ENCODE measurements around the gene ITGB7.
"Not testable (repeated sequence)": the region's sequence is repeated elsewhere in the genome, so short reads cannot be mapped to it uniquely, and the experiment has no call there.

Gene ITGB7

DNA sequence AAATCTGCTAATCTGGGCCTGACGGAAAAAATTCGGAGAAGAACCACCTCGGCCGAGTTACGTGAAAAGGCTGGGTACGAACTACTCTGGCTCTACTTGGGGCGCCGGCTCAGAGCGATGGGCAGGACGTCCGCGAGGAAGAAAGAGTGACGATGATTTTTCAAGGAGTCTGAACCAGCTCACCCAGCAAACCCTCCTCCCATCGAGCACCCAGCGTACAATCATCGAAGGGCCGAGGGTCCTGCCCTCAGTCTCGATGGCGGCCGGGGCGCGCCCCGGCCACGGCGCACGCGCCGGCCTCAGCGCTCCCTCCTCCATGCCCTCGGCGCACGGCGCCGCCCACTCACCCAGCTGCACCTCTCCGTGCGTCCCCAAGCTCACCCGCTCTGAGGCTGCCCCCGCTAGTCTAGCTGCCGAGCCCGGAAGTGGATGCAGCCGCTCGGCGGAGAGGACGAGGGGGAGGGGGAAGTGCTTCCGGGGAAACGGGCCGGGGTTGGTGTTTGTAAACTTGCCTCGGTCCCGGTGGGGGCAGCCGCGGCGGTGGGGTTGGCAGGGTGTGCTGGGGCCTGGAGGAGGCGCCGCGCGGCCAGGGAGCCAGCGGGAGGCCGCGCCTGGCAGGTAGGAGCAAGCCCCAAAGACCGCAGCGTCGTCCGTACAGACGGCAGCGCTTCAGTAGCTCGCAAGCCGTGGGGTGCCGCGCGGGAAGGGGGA is 26.7 kb downstream of the ITGB7 start, which contains the start of the genes CSAD and ZNF740:
TSS of gene CSAD (minus strand) at position 706 of the 711 bp plus-strand sequence. CDS start 7,455 bp downstream, outside the sequence.
TSS of gene ZNF740 (plus strand) at position 503 of the 711 bp plus-strand sequence. CDS start 1,262 bp downstream, outside the sequence.
- DNase-seq (ENCODE audit: low read depth in 2 of 2): peak; percentile 98 to 99

- DNase-seq (ENCODE audit: low read depth in 2 of 2): no peak
Measured at GRCh38 chr12:53179687-53180219, 27.3 kb downstream of the ITGB7 start.

DNA sequence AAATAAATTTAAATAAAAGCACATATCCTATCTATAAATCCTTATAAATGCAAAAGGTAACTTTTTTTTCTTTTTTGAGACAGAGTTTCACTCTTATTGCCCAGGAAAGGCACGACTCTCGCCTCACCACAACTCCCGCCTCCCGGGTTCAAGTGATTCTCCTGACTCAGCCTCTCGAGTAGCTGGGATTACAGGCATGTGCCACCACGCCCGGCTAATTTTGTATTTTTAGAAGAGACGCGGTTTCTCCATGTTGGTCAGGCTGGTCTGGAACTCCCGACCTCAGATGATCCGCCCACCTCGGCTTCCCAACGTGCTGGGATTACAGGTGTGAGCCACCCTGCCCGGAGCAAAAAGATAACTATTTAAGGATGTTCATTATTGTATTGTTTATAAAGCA is 28.2 kb downstream of the ITGB7 start:
- DNase-seq (ENCODE audit: low read depth in 2 of 2): not testable (repeated sequence)

DNA sequence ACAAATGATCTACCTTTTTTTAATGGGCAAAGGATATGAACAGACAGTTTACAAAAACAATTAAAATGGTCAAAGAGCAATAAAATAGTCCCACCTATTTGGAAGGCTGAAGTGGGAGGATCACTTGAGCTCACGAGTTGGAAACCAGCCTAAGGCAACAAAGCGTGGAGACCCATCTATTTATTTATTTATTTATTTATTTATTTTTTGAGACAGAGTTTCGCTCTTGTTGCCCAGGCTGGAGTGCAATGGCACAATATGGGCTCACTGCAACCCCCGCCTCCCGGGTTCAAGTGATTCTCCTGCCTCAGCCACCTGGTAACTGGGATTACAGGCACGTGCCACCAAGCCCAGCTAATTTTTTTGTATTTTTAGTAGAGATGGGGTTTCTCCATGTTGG is 29.6 kb downstream of the ITGB7 start:
- DNase-seq (ENCODE audit: low read depth in 2 of 2): not testable (repeated sequence)

DNA sequence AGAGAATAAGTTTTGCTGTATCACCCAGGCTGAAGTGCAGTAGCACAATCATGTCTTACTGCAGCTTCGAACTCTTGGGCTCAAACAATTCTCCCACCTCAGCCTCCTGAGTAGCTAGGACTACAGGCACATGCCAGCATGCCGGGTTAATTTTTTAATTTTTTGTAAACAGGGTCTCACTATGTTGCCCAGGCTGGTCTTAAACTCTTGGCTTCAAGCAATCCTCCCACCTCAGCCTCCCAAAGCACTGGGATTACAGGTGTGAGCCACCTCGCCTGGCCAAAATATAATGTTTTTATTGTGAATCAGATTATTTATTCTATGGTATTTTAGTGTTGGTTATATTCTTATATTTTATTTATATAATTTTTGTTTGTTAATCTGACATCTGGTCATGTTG is 30.3 kb downstream of the ITGB7 start:
- DNase-seq (ENCODE audit: low read depth in 2 of 2): no peak

DNA sequence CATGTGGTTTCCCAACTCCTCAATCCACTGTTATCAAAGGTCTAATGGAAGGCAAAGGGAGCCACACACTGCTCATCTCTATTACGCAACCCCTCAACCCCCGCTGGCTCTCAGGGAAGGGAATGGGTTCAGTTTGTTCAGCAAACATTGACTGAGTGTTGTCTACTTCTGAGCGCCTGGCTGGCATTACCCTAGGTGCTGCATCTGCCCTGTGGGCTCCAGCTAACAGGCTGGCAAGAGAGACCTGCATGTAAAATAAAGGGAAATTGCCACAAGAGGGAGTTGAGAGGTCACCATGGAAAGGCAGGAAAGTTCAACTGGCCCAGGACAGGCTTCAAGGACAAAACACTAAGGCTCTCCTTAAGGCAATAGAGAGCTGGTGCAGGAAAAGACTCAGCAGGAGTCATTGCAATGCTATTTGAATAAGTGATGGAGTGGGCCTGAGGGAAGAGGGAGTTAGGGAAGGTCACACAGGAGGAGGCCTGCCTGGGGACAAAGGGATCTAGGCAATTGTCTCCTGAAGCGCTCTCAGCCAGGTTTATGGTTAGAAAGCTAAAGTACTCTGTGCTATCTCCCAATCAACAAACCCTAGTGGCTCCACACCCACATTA is 32.1 kb downstream of the ITGB7 start:
- DNase-seq (ENCODE audit: low read depth in 2 of 2): no peak

GRCh38 chr12:53173085-53173715 is 33.9 kb downstream of the ITGB7 start:
- DNase-seq (ENCODE audit: low read depth in 2 of 2): no peak

DNA sequence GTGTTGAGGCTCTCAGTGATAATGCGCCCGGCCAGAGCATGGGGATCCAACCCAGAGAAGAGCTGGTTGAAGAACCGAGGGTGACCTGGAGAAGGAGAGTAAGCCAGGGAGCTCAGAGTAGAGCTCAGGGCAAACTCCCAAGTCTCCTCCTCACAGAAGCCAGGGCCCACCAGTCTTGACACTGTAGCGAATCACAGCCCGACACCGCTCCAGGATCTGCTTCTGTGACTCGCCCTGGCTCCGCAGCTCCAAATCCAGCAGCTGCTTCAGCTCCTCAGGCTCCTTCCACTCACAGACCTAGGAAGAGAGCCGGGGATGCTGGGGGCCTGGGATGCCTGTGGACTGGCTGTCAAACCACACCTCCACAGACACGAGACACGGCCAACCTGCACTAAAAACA is 34.7 kb downstream of the ITGB7 start:
- DNase-seq (ENCODE audit: low read depth in 2 of 2): no peak

GRCh38 chr12:53171725-53172329 is 35.2 kb downstream of the ITGB7 start:
- DNase-seq (ENCODE audit: low read depth in 2 of 2): no peak

- no peak for DNase-seq (ENCODE audit: low read depth in 2 of 2)
Measured at GRCh38 chr12:53170876-53171724, 36.0 kb downstream of the ITGB7 start.

GRCh38 chr12:53170215-53170614 is 36.8 kb downstream of the ITGB7 start:
- DNase-seq (ENCODE audit: low read depth in 2 of 2): no peak

GRCh38 chr12:53169644-53170043 is 37.4 kb downstream of the ITGB7 start:
- DNase-seq (ENCODE audit: low read depth in 2 of 2): no peak

- no peak for DNase-seq (ENCODE audit: low read depth in 2 of 2)
Measured at GRCh38 chr12:53166837-53167236, 40.2 kb downstream of the ITGB7 start.

GRCh38 chr12:53163008-53163407 is 44.0 kb downstream of the ITGB7 start:
- not testable (repeated sequence) for DNase-seq (ENCODE audit: low read depth in 2 of 2)

DNA sequence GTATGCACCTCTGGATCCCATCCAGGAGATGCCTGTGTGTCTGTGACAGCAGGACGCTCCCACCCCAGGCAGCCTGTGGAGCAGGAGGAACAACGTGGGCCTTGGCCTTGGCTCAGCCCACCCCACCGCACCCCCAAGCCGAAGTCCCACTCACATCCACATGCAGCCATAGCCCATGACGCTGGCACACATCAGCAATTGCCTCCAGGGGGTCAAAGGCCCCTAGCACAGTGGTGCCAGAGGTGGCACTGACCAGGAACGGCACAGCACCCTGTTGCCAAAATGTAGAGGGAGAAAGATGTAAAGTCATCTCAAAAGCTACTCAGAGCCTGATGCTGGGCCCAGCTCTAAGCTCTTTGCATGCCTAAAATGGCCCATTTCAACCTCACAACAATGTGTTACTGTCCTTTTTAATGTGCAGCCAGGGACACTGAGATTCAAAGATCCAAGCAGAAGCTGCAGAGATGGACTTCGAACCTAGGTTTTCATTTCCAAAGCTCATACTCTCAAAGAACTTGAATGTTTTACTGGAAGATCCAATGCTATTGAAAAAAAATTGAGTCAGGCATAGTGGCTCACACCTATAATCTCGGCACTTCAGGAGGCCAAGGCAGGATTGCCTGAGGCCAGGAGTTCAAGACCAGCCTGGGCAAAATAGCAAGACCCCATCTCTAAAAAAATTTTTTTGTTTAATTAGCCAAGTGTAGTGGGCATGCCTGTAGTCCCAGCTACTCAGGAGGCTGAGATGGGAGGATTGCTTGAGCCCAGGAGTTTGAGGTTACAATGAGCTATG is 45.7 kb downstream of the ITGB7 start:
- no peak for DNase-seq (ENCODE audit: low read depth in 2 of 2)

DNA sequence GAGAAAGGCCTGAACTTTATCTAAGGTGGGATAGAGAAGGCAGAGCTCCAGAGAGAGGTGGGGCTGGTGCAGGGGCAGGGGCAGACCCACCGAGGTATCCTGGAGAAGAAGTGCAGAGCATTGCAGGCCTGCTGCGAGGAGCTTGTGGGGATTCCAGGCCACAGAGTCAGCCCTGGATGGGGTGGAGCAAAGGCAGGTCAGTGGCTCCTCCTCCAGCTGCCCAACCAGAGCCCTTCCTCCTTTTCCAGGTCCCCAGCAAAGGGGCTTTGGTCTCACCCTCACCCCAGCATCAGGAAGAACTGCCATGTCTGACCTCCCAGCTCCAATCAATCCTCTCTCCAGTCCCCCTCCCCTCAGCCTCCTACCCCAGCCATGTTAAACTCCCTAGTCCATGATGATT is 46.4 kb downstream of the ITGB7 start:
- no peak for DNase-seq (ENCODE audit: low read depth in 2 of 2)

GRCh38 chr12:53160000-53160399 is 47.1 kb downstream of the ITGB7 start:
- DNase-seq (ENCODE audit: low read depth in 2 of 2): no peak

DNA sequence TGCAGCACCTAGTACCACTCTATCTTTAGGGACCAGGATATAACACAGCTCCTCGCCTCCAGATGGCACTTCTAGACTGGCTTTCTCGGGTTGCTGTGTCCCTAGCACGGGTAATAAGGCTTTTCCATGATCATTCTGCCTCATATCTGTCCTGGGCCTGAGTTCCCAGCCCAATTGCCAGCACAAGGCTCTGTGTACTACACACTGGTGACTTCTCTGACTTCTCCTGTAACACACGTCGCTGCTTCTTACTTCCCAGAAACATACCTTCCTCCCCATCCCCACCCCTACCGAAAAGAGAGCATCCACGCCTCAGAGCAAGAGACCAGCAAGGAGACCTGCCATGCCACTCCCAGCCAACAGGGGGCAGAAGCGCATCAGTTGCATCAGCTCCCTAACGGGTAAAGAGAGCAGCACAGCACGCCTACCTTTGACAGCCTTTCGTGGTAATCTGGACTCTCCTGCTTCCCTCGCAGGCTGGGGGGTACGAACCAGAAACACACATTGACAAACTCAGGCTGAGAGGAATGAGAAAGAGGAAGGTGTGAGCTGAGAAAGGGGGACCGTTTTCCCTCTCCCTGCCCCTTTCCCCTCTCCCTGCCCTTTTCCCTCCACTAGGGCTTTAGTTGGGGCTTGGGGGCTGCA is 47.7 kb downstream of the ITGB7 start:
- DNase-seq (ENCODE audit: low read depth in 2 of 2): peak; percentile 83 to 89

DNA sequence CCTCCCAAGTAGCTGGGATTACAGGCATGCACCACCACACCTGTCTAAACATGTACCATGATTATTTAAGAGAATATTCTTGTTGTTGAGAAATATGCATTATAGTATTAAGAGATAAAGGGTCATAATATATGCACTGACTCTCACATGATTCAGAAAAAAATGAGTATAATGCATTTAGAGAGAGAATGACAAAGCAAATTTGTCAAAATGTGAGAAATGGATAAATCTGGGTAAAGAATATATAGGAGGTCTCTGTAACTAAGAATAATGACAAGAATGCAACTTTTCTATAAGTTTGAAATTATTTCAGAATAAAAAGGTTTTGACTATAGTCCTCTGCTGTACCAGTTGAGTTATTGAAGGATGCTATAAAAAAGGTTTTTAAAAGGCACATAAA is 54.7 kb downstream of the ITGB7 start:
- DNase-seq (ENCODE audit: low read depth in 2 of 2): no peak

DNA sequence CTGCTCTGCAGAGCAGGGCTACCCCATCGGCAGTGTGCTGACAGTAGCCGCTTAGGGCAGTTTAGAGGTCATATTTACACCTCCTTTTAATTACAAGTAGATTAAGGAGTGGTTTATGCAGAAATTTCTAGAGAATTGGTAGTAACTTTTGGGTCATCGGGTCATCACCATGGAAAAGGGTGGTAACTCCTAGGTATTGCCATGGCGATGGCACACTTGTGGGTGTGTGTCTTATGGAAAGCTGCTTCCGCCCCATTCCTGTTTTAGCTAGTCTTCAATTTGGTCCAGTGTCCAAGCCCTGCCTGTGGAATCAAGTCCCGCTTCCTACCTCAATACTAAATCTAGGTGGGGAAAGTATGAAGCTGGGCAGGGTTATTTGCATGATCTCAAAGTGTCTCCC is 56.0 kb downstream of the ITGB7 start:
- no peak for DNase-seq (ENCODE audit: low read depth in 2 of 2)
